Erythroblast (primary cell): ENCODE measurements around the gene LIF.
"Not testable (repeated sequence)": the region's sequence is repeated elsewhere in the genome, so short reads cannot be mapped to it uniquely, and the experiment has no call there.

Experiments used
- GATA1 ChIP-seq: IDR thresholded peaks from 2 replicates; pipeline ENCODE4 v1.6.1; 2011; ENCODE audit warnings: low read depth, mild to moderate bottlenecking, control low read depth, low read length, moderate library complexity
- POLR2A ChIP-seq: IDR thresholded peaks from 2 replicates; pipeline ENCODE4 v1.6.1; 2011; ENCODE audit warnings: mild to moderate bottlenecking, low read length

DNA sequence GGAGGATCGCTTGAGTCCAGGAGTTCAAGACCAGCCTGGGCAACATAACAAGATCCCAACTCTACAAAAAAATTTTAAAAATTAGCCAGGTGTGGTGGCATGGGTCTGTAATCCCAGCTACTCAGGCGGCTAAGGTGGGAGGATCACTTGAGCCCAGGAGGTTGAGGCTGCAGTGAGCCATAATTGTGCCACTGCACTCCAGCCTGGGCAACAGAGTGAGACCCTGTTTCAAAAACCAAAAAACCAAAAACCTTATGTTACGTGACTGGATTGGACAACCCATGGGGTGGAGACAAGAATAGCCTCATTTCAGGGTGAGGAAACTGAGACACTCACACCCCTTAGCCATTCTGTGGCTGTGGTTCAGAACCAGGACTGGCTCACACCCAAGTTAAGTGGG lies 30.3 kb downstream of the LIF start:
- not testable (repeated sequence) for TF ChIP-seq POLR2A, GATA1
